T-cell (primary cell): Measurements from ENCODE around the gene RUNDC1. TPM values are rescaled to one million over a fixed set of nuclear protein-coding genes. Genes with fewer than 3 reads are reported as not detected.
"Not testable (repeated sequence)": the region's sequence is repeated elsewhere in the genome, so short reads cannot be mapped to it uniquely, and the experiment has no call there.

Experiments
- ATAC-seq, 4 experiments: fragments of 200-7000 bp in 3 of 4; fragments of 150-1000 bp in 1 of 4; cut with Tn5 transposase; replicated peaks in 1 of 4; 1 replicate in 3 of 4; 2 replicates in 1 of 4; pipeline ENCODE4 v1.10.0; 2021; ENCODE audit warnings: moderate library complexity in 3 of 4, mild to moderate bottlenecking in 2 of 4, moderate number of reproducible peaks in 1 of 4
- CTCF ChIA-PET, 2 donors: fragments of 300-600 bp; sonication (Branson Sonifier 250); formaldehyde crosslinking; loops; one replicate each; lab custom pipeline; 2022; ENCODE audit warnings: antibody characterized with exemption in 2 of 2; lab: Charles Lee
- POLR2A ChIA-PET, 2 donors: fragments of 300-600 bp; sonication (Branson Sonifier 250); formaldehyde crosslinking; loops; one replicate each; lab custom pipeline; 2022; ENCODE audit warnings: antibody characterized with exemption in 2 of 2; lab: Charles Lee
- DNase-seq, 35 experiments: peaks; one replicate each; pipeline versions ENCODE4 v3.0.0 to v3.0.0-alpha.2; 2013 to 2023
- H3K27ac ChIP-seq: one replicate; pipeline ENCODE4 v1.5.1; 2013; ENCODE audit warnings: low read length
- H3K27me3 ChIP-seq, 2 experiments: replicated peaks in 1 of 2; 1 replicate in 1 of 2; 2 replicates in 1 of 2; pipeline versions ENCODE4 v1.6.1 to v1.7.0; 2013; ENCODE audit warnings: low read length in 1 of 2, mixed read lengths in 1 of 2; ENCODE audit not compliant: control insufficient read depth in 2 of 2, insufficient read depth in 2 of 2; ENCODE audit errors: extremely low read depth in 1 of 2
- H3K36me3 ChIP-seq, 2 donors: 1 replicate in 1 of 2; 2 replicates in 1 of 2; pipeline versions ENCODE4 v1.6.1 to v1.7.0; 2013; ENCODE audit warnings: low read length in 1 of 2; ENCODE audit not compliant: control insufficient read depth in 2 of 2, insufficient read depth in 1 of 2; ENCODE audit errors: extremely low read depth in 1 of 2
- H3K4me1 ChIP-seq, 2 experiments: 1 replicate in 1 of 2; 2 replicates in 1 of 2; pipeline versions ENCODE4 v1.6.1 to v1.7.0; 2013; ENCODE audit warnings: low read length in 2 of 2, mixed read lengths in 1 of 2; ENCODE audit not compliant: insufficient read depth in 2 of 2, control insufficient read depth in 1 of 2; ENCODE audit errors: extremely low read depth in 1 of 2
- H3K4me3 ChIP-seq, 2 donors: 1 replicate in 1 of 2; 2 replicates in 1 of 2; pipeline versions ENCODE4 v1.5.1 to v1.7.0; 2013; ENCODE audit warnings: mild to moderate bottlenecking in 2 of 2, low read length in 1 of 2, moderate library complexity in 1 of 2; ENCODE audit not compliant: control insufficient read depth in 1 of 2; ENCODE audit errors: extremely low read depth in 1 of 2
- H3K9me3 ChIP-seq: 2 replicates; pipeline ENCODE4 v1.7.0; 2013
- H3K27ac Mint-ChIP-seq, 2 donors: one replicate each; pipeline ENCODE4 v1.8.0; 2020 to 2021; ENCODE audit warnings: mild to moderate bottlenecking in 2 of 2, mixed read lengths in 2 of 2
- H3K27me3 Mint-ChIP-seq, 2 donors: one replicate each; pipeline ENCODE4 v1.8.0; 2021 to 2022; ENCODE audit warnings: mixed read lengths in 2 of 2
- H3K36me3 Mint-ChIP-seq: one replicate; pipeline ENCODE4 v1.8.0; 2021; ENCODE audit warnings: mixed read lengths
- H3K4me1 Mint-ChIP-seq, 3 donors: one replicate each; pipeline ENCODE4 v1.8.0; 2020 to 2022; ENCODE audit warnings: mixed read lengths in 3 of 3, mild to moderate bottlenecking in 1 of 3
- H3K4me3 Mint-ChIP-seq, 3 donors: one replicate each; pipeline ENCODE4 v1.8.0; 2020 to 2022; ENCODE audit warnings: mild to moderate bottlenecking in 3 of 3, mixed read lengths in 3 of 3, moderate library complexity in 3 of 3
- H3K9me3 Mint-ChIP-seq, 3 donors: one replicate each; pipeline ENCODE4 v1.8.0; 2020 to 2022; ENCODE audit warnings: mixed read lengths in 3 of 3
- WGBS: methylation state at CpG from one replicate; pipeline ENCODE4 v1.1.5; 2013; ENCODE audit warnings: missing lambda C conversion rate; ENCODE audit not compliant: insufficient coverage; 5-methylcytosine and 5-hydroxymethylcytosine counted together
- total RNA-seq, 35 experiments: library from RNA in 6 of 35; stranded (reverse) in 6 of 35; fragments of 120-200 nt in 1 of 35; gene quantifications; one replicate each; pipeline versions ENCODE4 v1.2.1 to v1.2.4 and lab custom pipeline; 2013 to 2026

RUNDC1 gene
- total RNA-seq, 5 donors from 2014 or later (not counting 1 experiment from before 2014, with no cell fraction given) = 11.5 to 24.0 (median 23.7) TPM

DNA sequence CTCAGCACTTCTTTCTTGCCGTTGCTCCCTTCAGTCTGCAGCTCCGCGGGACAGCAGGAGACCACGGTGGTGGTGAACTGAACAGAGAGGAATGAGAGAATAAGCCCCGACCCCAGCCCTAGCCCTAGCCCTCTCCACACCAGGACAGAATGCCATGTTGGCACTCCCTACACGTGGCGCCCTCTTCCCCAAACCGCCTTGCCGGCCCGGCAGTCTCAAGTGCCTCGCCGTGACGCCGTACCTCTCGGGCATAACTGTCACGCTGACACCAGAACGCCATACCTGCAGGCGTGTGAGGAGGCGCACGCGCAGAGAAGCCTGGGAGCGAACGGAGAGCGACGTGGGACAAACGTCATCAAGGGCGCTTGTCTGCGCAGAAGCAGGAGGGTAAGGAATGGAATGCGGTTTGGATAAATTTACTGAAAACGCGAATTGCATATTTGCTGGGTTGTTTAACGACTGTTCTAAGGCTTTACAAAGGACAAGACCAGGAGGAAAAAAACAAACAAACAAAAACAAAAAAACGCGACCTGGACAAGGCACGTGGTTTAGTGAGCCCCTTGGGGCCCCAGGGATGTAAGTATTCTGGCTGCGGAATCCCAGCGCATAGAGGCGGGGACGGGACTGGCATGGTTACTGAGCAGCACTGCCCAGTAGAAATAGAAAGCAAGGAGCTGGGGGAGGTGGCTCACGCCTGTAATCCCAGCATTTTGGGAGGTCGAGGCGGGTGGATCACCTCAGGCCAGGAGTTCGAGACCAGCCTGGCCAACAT, 16.0 kb upstream of the RUNDC1 start, which contains the start of gene AARSD1:
TSS of gene AARSD1 (minus strand) at position 294 of the 772 bp plus-strand sequence. CDS start at position 280, 14 bp downstream.
- Mint-ChIP-seq H3K27me3 (no peaks in the 10 kb centered on the region), H3K4me1 (peaks cover 14 to 19% (median 16%) of the 10 kb centered on the region in 3 donors), H3K9me3 (no peaks in the 10 kb centered on the region), H3K36me3 (peaks cover 19% of the 10 kb centered on the region), H3K4me3 (peak within 1 kb of the TSS; percentile 86 to 91 (median 90)), H3K27ac (peak within 1 kb of the TSS; percentile 88 to 93)
- peak; percentile 70 to 95 (median 87) for DNase-seq
- Histone ChIP-seq H3K9me3 (no peaks in the 10 kb centered on the region), H3K4me3 (peak within 1 kb of the TSS; percentile 86 to 98), H3K4me1 (peaks cover 6 to 22% of the 10 kb centered on the region in 2 experiments), H3K27ac (peak within 1 kb of the TSS; percentile 73), H3K27me3 (peaks cover 0 to 2% of the 10 kb centered on the region in 2 experiments), H3K36me3 (peaks cover 0 to 29% of the 10 kb centered on the region in 2 donors)
- ChIA-PET CTCF (interaction anchor here (0.6 to 1.8 kb wide), 3 partner anchors 34 to 232 kb away, joined by 3 to 11 read pairs (median 7); partner anchors contain the start of gene RPL27 (in 1 of the 2)), POLR2A (interaction anchor here (0.6 to 0.7 kb wide), 2 partner anchors 48 to 132 kb away, joined by 3 read pairs; no protein-coding TSS in a partner anchor)
- ATAC-seq = peak; percentile 98 to 99 (median 99)
- WGBS = 0% methylated on average over 24 of the region's 43 CpGs

DNA sequence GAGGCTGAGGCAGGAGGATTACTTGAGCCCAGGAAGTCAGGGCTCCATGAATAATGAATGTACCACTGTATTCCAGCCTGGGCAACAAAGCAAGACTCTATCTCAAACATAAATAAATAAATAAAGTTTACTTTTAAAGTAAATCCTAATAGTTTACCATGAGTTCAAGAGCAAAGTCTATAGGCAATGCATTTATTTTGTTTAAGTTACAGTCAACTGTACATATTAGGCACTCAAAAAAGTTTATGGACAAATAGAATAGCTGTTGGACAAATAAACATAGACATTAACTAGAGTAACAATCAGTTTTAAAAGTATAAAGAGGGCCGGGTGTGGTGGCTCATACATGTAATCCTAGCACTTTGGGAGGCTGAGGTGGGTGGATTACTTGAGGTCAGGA, 12.4 kb upstream of the RUNDC1 start:
- H3K4me1 ChIP-seq = peaks cover 6 to 18% of the 10 kb centered on the region in 2 experiments
- no peaks in the 10 kb centered on the region for H3K9me3 ChIP-seq
- Mint-ChIP-seq H3K9me3 (no peaks in the 10 kb centered on the region), H3K27me3 (no peaks in the 10 kb centered on the region), H3K4me3 (no peak overlapping the region), H3K36me3 (no peaks in the 10 kb centered on the region), H3K27ac (no peak overlapping the region), H3K4me1 (peaks cover 12 to 16% (median 13%) of the 10 kb centered on the region in 3 donors)
- no peak overlapping the region for H3K4me3 ChIP-seq
- no peaks in the 10 kb centered on the region for H3K36me3 ChIP-seq
- ATAC-seq (no peak), DNase-seq (no peak)
- H3K27ac ChIP-seq = no peak overlapping the region
- peaks cover 0 to 2% of the 10 kb centered on the region in 2 experiments for H3K27me3 ChIP-seq
- WGBS = no CpG with 5 or more reads among the region's 1 CpG
- CTCF ChIA-PET = no interaction called here
- POLR2A ChIA-PET = no interaction called here

DNA sequence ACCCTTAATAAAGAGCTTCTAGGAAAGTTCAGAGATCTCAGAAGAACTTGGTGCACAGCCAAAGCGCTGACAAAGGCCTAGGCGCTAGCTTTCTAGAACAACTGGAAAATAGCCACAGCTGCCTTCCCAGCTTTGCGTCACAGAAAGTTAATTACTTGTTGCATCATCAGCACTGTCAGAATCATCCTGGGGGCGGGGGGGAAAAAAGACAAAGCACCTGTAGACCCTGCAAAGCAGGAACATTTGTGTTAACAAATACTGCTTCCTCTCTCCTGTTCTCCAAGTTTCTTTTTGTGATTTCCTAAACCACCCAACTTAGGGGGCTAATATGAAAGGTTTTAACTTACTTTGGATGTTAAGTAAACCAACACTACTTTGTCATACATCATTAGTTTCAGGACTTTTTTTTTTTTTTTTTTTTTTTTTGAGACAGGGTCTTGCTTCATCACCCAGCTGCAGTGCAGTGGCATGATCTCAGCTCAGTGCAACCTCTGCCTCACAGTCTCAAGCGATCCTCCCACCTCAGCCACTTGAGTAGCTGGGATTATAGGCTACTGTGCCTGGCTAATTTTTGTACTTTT, 11.3 kb upstream of the RUNDC1 start:
- Mint-ChIP-seq H3K27me3 (no peaks in the 10 kb centered on the region), H3K4me3 (no peak overlapping the region), H3K27ac (no peak overlapping the region), H3K4me1 (peaks cover 5 to 6% (median 6%) of the 10 kb centered on the region in 3 donors), H3K36me3 (no peaks in the 10 kb centered on the region), H3K9me3 (no peaks in the 10 kb centered on the region)
- no peaks in the 10 kb centered on the region for H3K9me3 ChIP-seq
- H3K27ac ChIP-seq = no peak overlapping the region
- no peak for DNase-seq
- H3K4me1 ChIP-seq = peaks cover 0 to 7% of the 10 kb centered on the region in 2 experiments
- WGBS = 100% methylated on average over 2 of the region's 5 CpGs
- H3K4me3 ChIP-seq = no peak overlapping the region
- POLR2A ChIA-PET = interaction anchor here in 1 of 2 donors (0.6 kb wide), 1 partner anchor 14 kb away, joined by 5 read pairs; no protein-coding TSS in a partner anchor
- ATAC-seq = no peak
- CTCF ChIA-PET = interaction anchor here in 1 of 2 donors (0.5 to 0.6 kb wide), 2 partner anchors 170 to 244 kb away, joined by 3 to 7 read pairs; no protein-coding TSS in a partner anchor
- H3K36me3 ChIP-seq = no peaks in the 10 kb centered on the region
- peaks cover 0 to 2% of the 10 kb centered on the region in 2 experiments for H3K27me3 ChIP-seq

DNA sequence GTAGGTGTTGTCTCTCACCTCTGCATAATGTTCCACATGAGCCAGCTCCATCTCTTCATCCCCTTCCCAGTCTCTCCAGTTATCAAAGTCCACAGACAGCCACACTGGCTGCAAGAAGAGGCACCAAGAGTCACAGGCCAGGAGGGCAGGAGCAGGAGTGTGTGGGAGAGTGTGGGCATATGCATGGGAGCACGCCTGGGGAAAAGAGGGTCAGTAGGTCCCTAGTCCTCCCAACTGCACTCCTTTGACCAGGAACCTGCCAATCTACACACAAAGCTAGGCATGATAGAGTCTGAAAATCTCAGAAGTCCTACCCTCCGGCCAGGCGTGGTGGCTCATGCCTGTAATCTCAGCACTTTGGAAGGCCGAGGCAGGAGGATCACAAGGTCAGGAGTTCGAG, 8.8 kb upstream of the RUNDC1 start:
- H3K36me3 Mint-ChIP-seq = no peaks in the 10 kb centered on the region
- WGBS = 94% methylated on average over 4 of the region's 5 CpGs
- H3K9me3 Mint-ChIP-seq = no peaks in the 10 kb centered on the region
- Histone ChIP-seq H3K36me3 (no peaks in the 10 kb centered on the region), H3K4me3 (no peak overlapping the region), H3K9me3 (no peaks in the 10 kb centered on the region), H3K27ac (no peak overlapping the region), H3K27me3 (no peaks in the 10 kb centered on the region), H3K4me1 (no peaks in the 10 kb centered on the region)
- no peak overlapping the region for H3K4me3 Mint-ChIP-seq
- H3K4me1 Mint-ChIP-seq = no peaks in the 10 kb centered on the region
- ChIA-PET POLR2A (no interaction called here), CTCF (interaction anchor here in 1 of 2 donors (0.7 kb wide), 1 partner anchor 153 kb away, joined by 4 read pairs; no protein-coding TSS in a partner anchor)
- no peak for ATAC-seq
- no peak overlapping the region for H3K27ac Mint-ChIP-seq
- DNase-seq = no peak
- H3K27me3 Mint-ChIP-seq = no peaks in the 10 kb centered on the region

DNA sequence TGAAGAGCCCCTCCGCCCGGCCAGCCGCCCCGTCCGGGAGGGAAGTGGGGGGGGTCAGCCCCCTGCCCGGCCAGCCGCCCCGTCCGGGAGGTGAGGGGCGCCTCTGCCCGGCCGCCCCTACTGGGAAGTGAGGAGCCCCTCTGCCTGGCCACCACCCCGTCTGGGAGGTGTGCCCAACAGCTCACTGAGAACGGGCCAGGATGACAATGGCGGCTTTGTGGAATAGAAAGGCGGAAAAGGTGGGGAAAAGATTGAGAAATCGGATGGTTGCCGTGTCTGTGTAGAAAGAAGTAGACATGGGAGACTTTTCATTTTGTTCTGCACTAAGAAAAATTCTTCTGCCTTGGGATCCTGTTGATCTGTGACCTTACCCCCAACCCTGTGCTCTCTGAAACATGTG, 7.0 kb upstream of the RUNDC1 start:
- H3K27me3 ChIP-seq, CTCF ChIA-PET, H3K9me3 ChIP-seq, H3K27me3 Mint-ChIP-seq, H3K4me1 ChIP-seq, H3K4me1 Mint-ChIP-seq, POLR2A ChIA-PET, H3K36me3 ChIP-seq, H3K4me3 ChIP-seq, H3K27ac Mint-ChIP-seq, ATAC-seq, H3K36me3 Mint-ChIP-seq, H3K4me3 Mint-ChIP-seq, H3K9me3 Mint-ChIP-seq, DNase-seq, H3K27ac ChIP-seq: not testable (repeated sequence)
- WGBS = no CpG with 5 or more reads among the region's 18 CpGs

DNA sequence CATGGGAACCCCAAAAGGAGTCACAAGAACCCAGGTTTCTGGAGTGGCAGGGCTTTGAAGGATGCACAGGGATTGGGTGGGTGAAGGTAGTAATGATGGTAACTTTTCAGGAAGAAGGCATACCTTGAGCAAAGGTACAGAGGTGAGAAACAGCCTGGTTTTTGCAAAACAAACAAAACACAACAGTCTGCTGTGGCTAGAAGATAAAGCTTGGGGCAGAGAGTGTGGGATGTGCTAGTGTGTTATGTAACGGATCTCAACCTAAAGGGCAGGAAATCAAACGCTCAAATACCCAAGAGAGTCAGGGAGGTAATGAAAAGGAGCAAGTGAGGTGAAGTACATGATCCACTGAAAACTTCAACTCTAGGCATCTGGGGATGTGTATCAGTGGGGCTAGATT, 5.1 kb upstream of the RUNDC1 start:
- ATAC-seq = no peak
- POLR2A ChIA-PET = no interaction called here
- CTCF ChIA-PET = no interaction called here
- Mint-ChIP-seq H3K27ac (no peak overlapping the region), H3K9me3 (no peaks in the 10 kb centered on the region), H3K4me3 (no peak overlapping the region), H3K27me3 (no peaks in the 10 kb centered on the region), H3K36me3 (no peaks in the 10 kb centered on the region), H3K4me1 (peaks cover 10 to 14% (median 12%) of the 10 kb centered on the region in 3 donors)
- Histone ChIP-seq H3K4me1 (peaks cover 3 to 8% of the 10 kb centered on the region in 2 experiments), H3K4me3 (no peak overlapping the region), H3K27me3 (no peaks in the 10 kb centered on the region), H3K27ac (no peak overlapping the region), H3K36me3 (no peaks in the 10 kb centered on the region), H3K9me3 (no peaks in the 10 kb centered on the region)
- no peak for DNase-seq
- WGBS = no CpG with 5 or more reads among the region's 2 CpGs
